Frontal cortex (tissue), 4 donors: ENCODE results near the gene LHPP. TPM values are rescaled to one million over a fixed set of nuclear protein-coding genes. Genes with fewer than 3 reads are reported as not detected.
"Not testable (repeated sequence)": the region's sequence is repeated elsewhere in the genome, so short reads cannot be mapped to it uniquely, and the experiment has no call there.

Source experiments
- DNase-seq, 2 donors: peaks; one replicate each; pipeline ENCODE4 v3.0.0; 2012; ENCODE audit warnings: low spot score in 2 of 2
- FAIRE-seq: peaks from 2 replicates; lab custom pipeline; 2012; peaks lifted over from hg19 to GRCh38; lab: Jason Lieb, UNC
- total RNA-seq: library from RNA; depleted of rRNA; stranded (reverse); fragments of >200 nt; gene quantifications from one replicate; pipeline ENCODE4 v1.2.3, GENCODE V29; 2014
- donor health status: control.
- donor health status: control.
- donor health status: control.

LHPP gene
- total RNA-seq, 1 donor from 2014 or later, result 16.3 TPM

GRCh38 chr10:124545351-124546054, 83.9 kb downstream of the LHPP start:
- no peak for FAIRE-seq
- no peak for DNase-seq

GRCh38 chr10:124546055-124546369, 84.4 kb downstream of the LHPP start:
- FAIRE-seq, result no peak
- no peak for DNase-seq

GRCh38 chr10:124546957-124547646, 85.5 kb downstream of the LHPP start:
- no peak for DNase-seq
- FAIRE-seq, result no peak

GRCh38 chr10:124547647-124548168, 86.1 kb downstream of the LHPP start:
- DNase-seq, result no peak
- no peak for FAIRE-seq

GRCh38 chr10:124549171-124549570, 87.5 kb downstream of the LHPP start:
- not testable (repeated sequence) for DNase-seq, FAIRE-seq

GRCh38 chr10:124550293-124551034, 88.8 kb downstream of the LHPP start:
- DNase-seq (no peak), FAIRE-seq (no peak)

GRCh38 chr10:124551097-124551496, 89.5 kb downstream of the LHPP start:
- no peak for FAIRE-seq
- no peak for DNase-seq

- DNase-seq (no peak), FAIRE-seq (no peak)
Observed at GRCh38 chr10:124551755-124552154, 90.1 kb downstream of the LHPP start.

GRCh38 chr10:124552691-124553276, 91.2 kb downstream of the LHPP start:
- DNase-seq (no peak), FAIRE-seq (no peak)

GRCh38 chr10:124554085-124554858, 92.6 kb downstream of the LHPP start:
- FAIRE-seq, result no peak

GRCh38 chr10:124557167-124557566, 95.5 kb downstream of the LHPP start:
- no peak for FAIRE-seq
- DNase-seq, result no peak

More at GRCh38 chr10:124554085-124554858, 92.6 kb downstream of the LHPP start:
- DNase-seq, result no peak

- DNase-seq, result no peak
- no peak for FAIRE-seq
Observed at GRCh38 chr10:124557648-124558338, 96.2 kb downstream of the LHPP start.

GRCh38 chr10:124558339-124559321, 97.0 kb downstream of the LHPP start:
- no peak for DNase-seq
- FAIRE-seq, result no peak

GRCh38 chr10:124559372-124560132, 97.9 kb downstream of the LHPP start:
- no peak for FAIRE-seq
- DNase-seq, result no peak

- DNase-seq (peak in 1 of 2 donors; percentile 78), FAIRE-seq (no peak)
Observed at GRCh38 chr10:124560377-124561105, 98.9 kb downstream of the LHPP start.

- FAIRE-seq (no peak), DNase-seq (no peak)
Observed at GRCh38 chr10:124561206-124561605, 99.6 kb downstream of the LHPP start.
